ENCODE results near the gene NSRP1.
"Not testable (repeated sequence)": the region's sequence is repeated elsewhere in the genome, so short reads cannot be mapped to it uniquely, and the experiment has no call there.

NSRP1 gene

DNA sequence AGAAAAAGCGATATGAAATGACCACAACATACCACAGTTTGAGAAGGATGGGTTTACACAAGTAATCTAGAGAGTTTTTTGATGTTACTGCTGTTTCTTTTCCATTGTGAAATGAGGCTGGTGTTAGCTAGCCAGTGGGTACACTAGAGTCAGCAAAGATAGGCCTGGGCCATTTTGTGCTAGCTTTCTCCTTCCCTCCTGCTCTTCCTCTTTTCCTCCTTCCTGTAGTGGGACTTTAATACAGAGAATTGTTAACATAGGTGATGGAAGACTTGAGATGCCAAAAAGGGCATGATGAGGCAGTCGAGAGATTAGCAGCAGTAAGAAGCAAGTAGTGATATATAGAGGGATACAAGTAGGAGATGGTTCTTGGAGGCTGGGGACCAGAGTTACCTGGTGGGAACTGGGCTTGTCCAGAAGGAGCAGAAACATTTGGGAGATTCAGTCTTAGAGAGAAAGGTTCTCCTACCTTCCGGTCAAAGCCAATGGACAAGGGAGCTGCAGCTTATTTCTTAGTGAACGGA lies 7.7 kb downstream of the NSRP1 start:
- DNase-seq, result no peak

DNA sequence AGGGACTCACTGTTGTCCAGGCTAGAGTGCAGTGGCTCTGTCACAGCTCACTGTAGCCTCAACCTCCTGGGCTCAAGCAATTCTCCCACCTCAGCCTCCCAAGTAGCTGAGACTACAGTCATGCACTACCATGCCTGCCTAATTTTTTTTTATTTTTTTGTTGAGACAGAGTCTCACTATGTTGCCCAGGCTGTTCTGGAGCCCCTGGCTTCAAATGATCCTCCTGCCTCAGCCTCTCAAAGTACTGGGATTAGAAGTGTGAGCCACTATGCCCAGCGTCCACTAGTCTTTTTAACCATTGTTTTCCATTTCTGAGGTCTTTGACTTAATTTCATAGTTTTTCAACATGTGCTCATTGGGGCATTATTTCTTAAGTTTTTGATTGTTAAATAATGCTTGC lies 13.5 kb downstream of the NSRP1 start:
- DNase-seq, result no peak

DNA sequence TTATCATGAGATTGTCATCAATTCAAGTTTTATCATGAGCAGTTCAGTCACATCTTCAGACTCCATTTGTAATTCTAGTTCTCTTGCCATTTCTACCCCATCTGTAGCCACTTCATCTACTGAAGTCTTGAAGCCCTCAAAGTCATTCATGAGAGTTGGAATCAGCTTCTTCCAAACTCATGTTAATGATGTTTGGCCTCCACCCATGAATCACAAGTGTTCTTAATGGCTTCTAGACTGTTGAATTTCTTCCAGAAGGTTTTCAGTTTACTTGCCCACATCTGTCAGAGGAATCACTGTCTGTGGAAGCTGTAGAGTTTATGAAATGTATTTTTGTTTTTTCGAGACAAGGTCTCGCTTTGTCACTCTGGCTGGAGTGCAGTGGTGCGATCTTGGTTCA lies 16.0 kb downstream of the NSRP1 start:
- DNase-seq, result no peak

DNA sequence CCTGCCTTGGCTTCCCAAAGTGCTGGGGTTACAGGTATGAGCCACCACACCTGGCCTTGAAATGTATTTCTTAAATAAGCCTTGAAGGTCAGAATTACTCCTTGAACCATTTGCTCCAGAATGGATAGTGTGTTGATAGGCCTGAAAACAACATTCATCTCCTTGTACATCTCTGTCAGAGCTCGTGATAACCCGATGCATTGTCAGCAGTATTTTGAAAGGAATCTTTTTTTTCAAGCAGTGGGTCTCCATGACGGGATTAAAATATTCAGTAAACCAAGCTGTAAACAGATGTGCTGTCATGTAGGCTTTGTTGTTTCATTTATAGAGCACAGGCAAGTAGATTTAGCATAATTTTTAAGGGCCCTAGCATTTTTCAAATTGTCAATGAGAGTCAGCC lies 16.6 kb downstream of the NSRP1 start:
- DNase-seq, result no peak

DNA sequence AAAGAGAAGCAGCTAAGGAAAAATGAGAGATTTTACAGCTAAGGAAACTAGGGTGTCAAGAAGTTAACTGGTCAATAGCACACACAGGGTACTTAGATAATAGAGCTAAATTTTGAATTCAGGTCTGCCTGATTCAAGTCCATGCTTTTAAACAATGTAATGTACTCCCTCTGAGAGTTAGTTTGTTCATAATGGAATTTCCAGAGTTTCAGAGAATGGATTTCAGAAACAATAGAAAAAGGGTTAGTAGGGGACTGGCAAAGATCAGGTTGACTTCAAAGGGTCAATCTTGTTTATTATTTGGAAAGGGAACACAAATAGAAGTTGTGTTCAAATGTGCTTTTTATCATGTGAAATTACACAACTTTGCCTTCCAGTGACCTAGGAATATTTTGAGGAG lies 17.9 kb downstream of the NSRP1 start:
- no peak for DNase-seq

DNA sequence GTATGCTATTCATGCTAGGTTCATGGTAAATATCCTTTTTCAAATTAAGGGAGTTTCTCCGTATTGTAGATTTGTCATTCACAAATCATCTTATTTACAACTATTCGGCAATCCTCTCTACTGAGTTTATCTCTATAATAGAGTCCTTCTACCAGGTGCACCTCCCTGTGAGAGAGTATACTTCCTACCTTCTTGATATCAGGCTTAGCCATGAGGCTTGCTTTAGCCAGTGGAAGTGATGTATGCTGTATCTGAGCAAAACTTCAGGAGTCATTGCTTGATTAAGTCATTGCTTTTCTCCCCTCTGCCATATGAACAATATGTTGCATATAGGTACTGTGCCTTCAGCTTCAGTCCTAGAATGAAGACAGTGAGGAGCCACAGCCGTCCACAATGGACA lies 20.5 kb downstream of the NSRP1 start:
- DNase-seq, result no peak

DNA sequence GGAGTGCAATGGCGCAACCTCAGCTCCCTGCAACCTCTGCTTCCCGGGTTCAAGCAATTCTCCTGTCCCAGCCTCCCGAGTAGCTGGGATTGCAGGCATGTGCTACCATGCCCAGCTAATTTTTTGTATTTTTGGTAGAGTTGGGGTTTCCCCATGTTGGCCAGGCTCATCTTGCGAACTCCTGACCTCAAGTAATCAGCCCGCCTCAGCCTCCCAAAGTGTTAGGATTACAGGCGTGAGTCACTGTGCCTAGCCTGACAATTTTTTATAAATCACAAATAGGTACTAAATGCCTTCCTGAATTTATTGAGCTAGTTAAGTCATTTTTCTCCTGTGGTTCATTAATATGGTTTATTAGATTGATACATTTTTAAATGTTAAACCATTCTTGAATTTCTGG lies 31.2 kb downstream of the NSRP1 start:
- DNase-seq, result not testable (repeated sequence)

DNA sequence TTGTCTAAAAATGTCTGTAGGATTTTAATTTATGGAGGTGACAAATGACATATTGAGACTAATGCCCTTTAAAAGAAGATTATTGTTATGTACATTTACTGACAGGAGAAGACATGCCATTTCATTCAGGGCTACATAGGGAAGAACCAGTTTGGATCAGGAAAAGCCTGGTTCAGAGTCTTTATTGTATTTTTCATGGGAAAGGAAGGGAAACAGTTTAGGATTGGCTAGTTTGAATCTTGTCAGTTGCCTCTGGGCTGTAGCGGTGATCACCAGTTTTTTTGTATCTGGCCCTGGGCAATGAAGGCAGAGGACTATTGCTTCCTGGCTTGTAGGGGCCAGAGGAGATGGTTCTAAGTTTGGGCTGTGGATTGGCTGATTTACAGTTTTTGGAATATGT lies 31.8 kb downstream of the NSRP1 start:
- no peak for DNase-seq

DNA sequence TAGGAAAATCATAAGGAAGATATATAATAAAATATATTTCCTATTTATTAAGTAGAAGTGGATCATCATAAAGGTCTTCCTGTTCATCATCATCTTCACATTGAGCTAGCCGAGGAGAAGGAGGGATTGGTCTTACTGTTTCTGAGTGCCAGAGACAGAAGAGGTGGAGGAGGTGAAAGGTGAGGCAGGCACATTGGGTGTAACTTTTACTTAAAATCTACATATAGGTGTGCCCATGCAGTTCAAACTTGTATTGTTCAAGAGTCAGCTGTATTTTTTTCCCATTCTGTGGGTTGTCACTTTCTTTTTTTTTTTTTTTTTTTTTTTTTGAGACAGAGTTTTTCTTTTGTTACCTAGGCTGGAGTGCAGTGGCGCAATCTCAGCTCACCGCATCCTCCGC lies 34.9 kb downstream of the NSRP1 start:
- no peak for DNase-seq

DNA sequence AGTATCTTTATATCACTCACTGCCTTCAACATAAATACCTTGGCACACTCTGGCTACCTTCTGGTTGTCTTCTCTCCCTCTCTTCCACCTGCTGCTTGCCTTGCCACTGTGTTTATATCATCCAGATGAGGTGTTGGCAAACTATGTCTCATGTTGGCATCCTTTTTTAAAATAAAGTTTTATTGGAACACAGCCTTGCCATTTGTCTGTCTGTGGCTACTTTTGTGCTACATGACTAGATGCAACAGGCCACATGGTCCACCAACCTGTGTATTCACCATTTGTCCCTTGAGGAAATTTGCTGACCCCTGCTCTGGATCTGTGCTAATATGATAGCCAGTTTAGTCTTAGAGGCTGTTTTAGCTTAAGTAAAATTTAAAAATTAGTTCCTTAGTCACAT lies 36.8 kb downstream of the NSRP1 start:
- DNase-seq, result no peak

DNA sequence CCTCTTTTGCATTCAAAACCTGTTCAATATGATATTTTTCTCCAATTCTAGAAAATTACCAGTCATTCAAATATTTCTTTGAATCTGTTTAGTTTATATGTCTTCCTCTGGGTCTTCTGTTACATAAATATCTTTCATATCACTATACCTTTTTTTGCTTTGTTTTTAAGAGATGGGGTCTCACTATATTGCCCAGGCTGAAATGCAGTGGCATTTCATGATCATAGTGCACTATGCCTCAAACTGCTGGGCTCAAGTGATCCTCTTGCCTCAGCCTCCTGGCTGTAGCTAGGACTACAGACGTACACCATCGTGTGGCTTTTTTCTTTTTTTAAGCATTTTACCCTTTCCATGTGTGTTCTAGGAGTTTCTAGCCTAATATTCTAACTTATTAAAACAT lies 38.8 kb downstream of the NSRP1 start:
- no peak for DNase-seq

DNA sequence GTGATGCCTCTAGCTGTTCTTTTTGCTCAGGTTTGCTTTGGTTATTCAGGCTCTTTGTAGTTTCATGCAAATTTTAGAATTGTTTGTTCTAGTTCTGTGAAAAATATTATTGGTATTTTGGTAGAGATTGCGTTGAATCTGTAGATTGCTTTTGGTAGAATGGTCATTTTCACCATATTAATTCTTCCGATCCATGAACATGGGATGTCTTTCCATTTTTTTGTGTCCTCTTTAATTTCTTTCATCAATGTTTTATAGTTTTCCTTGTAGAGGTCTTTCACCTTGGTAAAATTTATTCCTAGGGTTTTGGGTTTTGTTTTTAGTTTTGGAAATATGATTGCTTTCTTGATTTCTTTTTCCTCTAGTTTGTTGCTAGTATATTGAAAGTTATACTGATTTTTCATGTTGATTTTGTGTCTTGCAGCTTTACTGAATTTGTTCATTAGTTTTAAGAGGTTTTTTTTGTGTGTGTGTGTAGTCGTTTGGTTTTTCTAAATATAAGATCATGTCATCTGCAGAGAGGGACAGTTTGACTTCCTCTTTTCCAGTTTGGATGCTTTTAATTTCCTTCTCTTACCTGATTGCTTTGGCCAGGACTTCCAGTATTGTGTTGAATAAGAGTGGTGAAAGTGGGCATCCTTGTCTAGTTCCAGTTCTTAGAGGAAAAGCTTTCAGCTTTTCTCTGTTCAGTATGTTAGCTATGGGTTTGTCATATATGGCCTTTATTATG lies 42.4 kb downstream of the NSRP1 start:
- no peak for DNase-seq

DNA sequence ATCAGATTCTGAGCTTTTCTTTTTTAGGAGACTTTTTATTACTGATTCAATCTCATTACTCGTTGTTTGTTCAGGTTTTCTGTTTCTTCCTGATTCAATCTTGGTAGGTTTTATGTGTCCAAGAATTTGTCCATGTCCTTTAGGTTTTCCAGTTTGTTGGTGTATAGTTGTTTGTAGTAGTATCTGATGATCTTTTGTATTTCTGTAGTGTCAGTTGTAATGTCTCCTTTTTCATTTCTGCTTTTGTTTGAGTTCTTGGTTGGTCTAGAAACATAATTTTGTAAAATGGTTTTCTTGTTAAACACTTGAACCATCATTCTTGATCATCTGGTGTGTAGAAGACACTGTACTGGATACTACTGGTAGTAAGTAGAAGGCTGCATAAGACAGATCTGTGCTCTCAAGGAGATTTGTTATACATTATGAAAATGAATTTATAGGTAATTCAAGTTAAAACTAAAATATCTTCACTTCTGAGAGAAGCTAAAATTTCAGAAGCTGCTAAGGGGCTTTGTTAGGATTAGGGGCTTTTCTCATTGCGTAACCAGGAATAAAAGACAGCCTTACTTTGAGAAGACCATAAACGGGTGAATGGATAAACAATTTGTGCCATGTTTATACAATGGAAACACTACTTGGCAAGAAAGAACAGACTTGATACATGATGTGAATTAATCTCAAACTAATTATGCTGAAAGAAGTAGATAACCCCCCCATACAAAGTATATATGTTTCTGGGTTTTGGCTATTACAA lies 44.0 kb downstream of the NSRP1 start:
- no peak for DNase-seq

DNA sequence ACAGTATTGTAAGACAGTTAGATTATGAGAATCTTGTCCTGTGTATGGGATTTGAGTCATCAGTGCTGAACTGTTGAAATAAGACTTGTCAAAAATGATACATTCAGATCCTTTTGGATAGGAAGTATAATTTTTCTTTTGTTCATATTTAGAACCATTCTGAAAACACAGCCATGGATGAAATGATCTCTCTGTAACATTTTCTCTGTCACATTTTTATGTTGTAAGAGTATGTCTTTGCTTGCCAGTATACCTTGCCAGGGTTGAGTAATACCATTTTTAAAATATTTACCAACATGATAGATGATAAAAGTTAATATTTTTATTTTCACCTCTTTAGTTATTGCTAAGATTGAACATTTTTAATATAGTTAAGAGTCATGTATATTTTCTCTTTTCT lies 45.0 kb downstream of the NSRP1 start:
- DNase-seq, result no peak

DNA sequence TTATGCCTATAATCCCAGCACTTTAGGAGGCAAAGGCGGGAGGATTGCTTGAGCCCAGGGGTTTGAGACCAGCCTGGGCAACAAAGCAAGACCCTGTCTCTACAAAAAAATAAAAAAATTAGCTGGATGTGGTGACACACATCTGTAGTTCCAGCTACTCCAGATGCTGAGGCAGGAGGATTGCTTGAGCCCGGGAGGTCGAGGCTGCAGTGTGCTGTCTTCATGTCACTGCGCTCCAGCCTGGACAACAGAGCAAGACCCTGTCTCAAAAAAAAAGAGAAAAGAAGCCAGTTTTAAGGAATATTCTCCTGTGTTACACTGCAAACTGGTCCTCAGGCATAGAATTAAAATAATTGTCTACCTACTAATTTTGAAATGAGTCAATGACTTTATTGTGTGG lies 47.9 kb downstream of the NSRP1 start:
- DNase-seq, result no peak

DNA sequence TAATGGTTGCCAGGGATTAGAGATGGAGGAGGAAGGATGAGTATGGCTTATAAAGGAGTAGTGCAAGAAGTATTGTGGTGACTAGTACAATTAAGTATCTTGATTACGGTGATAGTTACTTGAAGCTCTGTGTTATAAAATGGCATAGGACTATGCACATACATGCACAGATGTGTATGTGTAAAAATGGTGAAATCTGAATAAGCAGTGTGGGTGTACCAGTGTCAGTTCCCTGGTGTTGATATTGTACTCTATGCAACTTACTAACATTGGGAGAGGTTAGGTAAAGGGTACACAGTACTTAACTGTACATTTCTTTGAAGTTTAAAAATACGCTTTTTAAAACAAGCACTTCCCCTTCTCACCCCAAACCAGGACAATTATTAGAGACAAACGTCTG lies 48.5 kb downstream of the NSRP1 start:
- DNase-seq, result no peak

DNA sequence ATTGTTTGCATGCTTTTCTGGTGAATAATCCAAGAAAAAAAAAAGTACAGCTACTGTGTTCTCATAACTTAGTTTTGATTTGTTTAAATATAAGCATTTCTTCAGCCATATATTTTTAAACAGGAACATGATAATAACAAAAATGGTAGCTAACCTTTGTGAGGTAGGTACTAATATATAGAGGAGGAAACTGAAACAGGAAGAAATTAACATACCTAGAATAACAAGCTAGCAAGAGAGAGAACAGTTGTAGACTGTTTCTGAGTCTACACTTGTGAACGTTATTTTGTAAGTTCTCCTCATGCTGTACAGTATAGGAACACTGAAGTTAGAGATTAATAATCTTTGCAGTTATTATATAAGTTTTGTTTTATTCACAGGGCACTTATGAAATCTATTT lies 49.3 kb downstream of the NSRP1 start:
- no peak for DNase-seq

DNA sequence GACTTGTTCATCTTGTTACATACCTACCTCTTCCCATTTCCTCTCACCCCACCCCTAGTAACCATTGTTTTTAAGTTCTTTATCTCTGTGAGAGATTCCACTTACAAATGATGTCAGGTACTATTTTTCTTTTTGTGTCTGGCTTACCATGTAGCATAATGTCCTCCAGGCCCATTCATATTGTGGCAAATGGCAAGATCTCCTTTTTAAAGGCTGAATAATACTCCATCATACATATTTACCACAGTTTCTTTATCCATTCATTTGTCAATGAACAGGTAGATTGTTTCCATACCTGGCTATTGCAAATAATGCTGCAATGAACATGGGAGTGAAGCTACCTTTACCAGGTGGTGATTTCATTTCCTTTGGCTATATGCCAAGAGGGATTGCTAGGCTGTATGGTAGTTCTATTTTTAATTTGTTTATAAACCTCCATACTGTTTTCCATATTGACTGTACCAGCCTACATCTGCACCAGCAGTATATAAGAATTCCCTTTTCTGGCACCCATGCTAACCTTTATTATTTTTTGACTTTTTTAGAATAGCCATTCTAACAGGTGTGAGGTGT lies 53.9 kb downstream of the NSRP1 start:
- DNase-seq, result no peak

DNA sequence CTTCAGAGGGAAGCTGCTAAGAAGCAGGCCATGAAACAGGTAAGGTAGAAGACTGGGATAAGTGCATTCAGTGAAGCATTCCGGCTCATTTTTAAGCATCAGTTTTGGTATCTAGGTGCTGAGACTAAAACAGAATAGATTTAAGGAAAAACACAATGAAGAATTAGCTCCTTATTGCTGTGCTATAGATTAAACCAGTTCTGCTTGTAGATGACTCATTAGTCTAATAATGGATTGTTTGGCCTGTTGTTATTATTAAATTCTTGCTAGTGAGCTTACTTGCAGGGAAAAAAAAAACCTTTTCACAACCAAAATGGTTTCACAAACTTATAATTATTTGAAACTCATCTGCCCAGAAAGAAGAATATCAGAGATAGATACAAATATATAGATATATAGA lies 55.9 kb downstream of the NSRP1 start:
- no peak for DNase-seq

DNA sequence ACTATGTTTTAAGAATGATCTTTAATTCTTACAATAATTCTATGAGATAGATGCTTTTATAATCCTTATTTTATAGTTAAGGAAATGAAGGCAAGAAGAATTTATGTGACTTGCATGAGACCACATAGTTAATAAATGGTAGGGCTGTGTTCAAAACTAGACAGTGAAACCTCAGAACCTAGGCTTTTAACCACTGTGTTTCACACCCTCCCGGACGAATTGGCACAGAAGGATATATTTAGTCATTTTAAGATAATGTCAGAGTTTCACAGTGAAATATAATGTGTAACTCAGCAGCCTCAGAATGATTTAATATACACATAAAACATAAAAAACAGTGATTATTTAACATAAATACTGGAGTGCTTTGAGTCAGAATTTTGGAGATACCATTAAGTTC lies 57.0 kb downstream of the NSRP1 start:
- DNase-seq, result no peak

DNA sequence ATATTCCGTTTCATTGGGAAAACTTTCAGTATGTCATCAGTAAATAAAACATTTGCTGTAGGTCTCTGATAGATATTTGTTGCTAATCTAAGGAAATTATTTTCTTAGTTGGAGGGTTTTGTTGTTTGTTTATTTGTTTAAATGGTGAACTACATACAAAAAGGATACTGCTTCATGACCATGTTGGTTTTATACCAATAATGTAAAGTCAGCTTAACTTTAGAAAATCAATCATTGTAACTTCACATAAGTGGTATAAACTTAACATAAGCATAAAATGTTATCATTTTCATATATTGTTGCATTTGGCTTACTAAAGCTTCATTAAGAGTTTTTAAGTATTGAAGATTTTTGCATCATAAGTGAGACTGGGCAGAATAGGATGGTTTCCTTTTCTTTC lies 57.9 kb downstream of the NSRP1 start:
- DNase-seq, result no peak

DNA sequence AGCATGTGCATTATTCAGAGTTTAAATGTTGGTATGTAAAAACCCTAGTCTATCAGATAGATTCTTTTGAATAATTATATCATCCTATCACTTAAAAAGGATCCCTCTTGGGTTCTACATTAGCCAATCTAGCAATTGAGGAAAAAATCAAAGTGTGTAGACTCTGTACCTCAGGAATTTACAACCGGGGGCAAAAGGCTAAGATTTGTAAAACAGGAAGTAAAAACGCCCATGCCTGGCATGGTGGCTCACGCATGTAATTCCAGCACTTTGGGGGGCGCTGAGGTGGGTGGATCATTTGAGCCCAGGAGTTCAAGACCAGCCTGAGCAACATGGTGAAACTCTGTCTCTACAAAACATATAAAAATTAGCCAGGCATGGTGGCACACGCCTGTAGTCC lies 60.2 kb downstream of the NSRP1 start:
- no peak for DNase-seq

DNA sequence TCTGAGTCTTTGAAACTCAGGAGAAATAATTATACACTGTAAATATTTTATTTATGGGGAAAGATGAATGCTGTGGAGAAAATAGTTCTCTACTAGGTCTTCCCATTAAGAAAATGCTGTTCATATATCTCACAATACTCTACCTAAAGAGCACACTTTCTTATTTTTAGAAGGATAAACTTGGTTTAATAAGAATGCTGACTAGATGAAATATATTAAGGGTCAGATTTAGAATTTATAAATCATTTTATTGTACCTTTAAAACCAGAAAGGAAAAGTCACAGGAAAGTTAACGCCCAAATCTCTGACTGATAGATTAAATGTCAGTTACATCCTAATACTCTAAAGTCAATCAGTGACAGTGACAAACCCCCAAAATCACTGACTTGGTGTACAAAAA lies 70.1 kb downstream of the NSRP1 start:
- DNase-seq, result no peak

DNA sequence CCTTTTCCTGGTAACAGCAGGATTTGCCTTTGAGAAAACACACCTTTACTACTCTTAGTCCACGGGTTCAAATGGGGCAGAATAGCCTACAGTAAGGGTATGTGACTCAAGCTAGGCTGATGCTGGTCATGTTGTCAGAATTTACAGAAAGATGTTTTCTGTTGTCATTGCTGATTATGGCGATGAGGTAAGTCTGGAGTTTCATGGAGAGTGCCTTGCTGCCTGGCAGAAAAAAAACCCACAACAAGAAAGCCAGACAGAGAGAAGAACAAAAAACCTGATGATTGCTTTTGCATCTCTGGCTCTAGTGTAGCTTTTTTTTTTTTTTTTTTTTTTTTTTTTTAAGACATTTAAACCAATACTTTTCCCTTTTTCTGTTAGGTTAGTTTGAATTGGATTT lies 71.0 kb downstream of the NSRP1 start:
- DNase-seq, result no peak

Data from activated gamma-delta T cell (primary cell).